T-helper 17 cell (primary cell): ENCODE measurements around the gene CCDC33. TPM values are rescaled to one million over a fixed set of nuclear protein-coding genes. Genes with fewer than 3 reads are reported as not detected.

Experiments
- ATAC-seq: fragments of 150-1000 bp; cut with Tn5 transposase; 2 replicates; pipeline ENCODE4 v1.10.0; 2021; ENCODE audit warnings: mild to moderate bottlenecking, moderate library complexity
- DNase-seq, 3 donors: peaks; one replicate each; pipeline versions ENCODE4 v3.0.0 to v3.0.0-alpha.2; 2020 to 2021
- H3K9me3 ChIP-seq: one replicate; pipeline ENCODE4 v1.7.0; 2013; ENCODE audit warnings: low read length, mild to moderate bottlenecking; ENCODE audit not compliant: control insufficient read depth, poor library complexity, severe bottlenecking
- H3K27ac Mint-ChIP-seq: one replicate; pipeline ENCODE4 v1.8.0; 2022; ENCODE audit warnings: mild to moderate bottlenecking, moderate library complexity, mixed read lengths
- H3K27me3 Mint-ChIP-seq: one replicate; pipeline ENCODE4 v1.8.0; 2022; ENCODE audit warnings: mixed read lengths
- H3K36me3 Mint-ChIP-seq: one replicate; pipeline ENCODE4 v1.8.0; 2022; ENCODE audit warnings: low read depth, mixed read lengths
- H3K4me1 Mint-ChIP-seq: one replicate; pipeline ENCODE4 v1.8.0; 2022; ENCODE audit warnings: mild to moderate bottlenecking, mixed read lengths
- H3K4me3 Mint-ChIP-seq: one replicate; pipeline ENCODE4 v1.8.0; 2022; ENCODE audit warnings: mild to moderate bottlenecking, moderate library complexity, mixed read lengths
- total RNA-seq, 4 donors: library from RNA in 2 of 4; stranded (reverse) in 2 of 4; gene quantifications; one replicate each; pipeline ENCODE4 v1.2.3 and lab custom pipeline; 2022 to 2026

CCDC33 gene
- total RNA-seq, 2 donors from 2014 or later: not detected

GRCh38 chr15:74244822-74245341, 8.8 kb downstream of the CCDC33 start:
- H3K9me3 ChIP-seq: no peaks in the 10 kb centered on the region
- DNase-seq: no peak
- peaks cover 69% of the 10 kb centered on the region for H3K27me3 Mint-ChIP-seq
- H3K4me1 Mint-ChIP-seq: peaks cover 9% of the 10 kb centered on the region
- peak overlapping the region; percentile 29 for H3K27ac Mint-ChIP-seq
- ATAC-seq: no peak
- H3K36me3 Mint-ChIP-seq: peaks cover 11% of the 10 kb centered on the region
- H3K4me3 Mint-ChIP-seq: no peak overlapping the region

- no peak for DNase-seq
- peaks cover 74% of the 10 kb centered on the region for H3K27me3 Mint-ChIP-seq
- H3K9me3 ChIP-seq: no peaks in the 10 kb centered on the region
- H3K36me3 Mint-ChIP-seq: peaks cover 11% of the 10 kb centered on the region
- H3K4me3 Mint-ChIP-seq: no peak overlapping the region
- H3K27ac Mint-ChIP-seq: no peak overlapping the region
- no peak for ATAC-seq
- H3K4me1 Mint-ChIP-seq: peaks cover 9% of the 10 kb centered on the region
Measured at GRCh38 chr15:74245342-74245931, 9.3 kb downstream of the CCDC33 start.

- no peaks in the 10 kb centered on the region for H3K9me3 ChIP-seq
- Mint-ChIP-seq H3K4me3 (no peak overlapping the region), H3K36me3 (peaks cover 2% of the 10 kb centered on the region), H3K27me3 (peaks cover 51% of the 10 kb centered on the region), H3K27ac (no peak overlapping the region), H3K4me1 (no peaks in the 10 kb centered on the region)
- no peak for DNase-seq
- no peak for ATAC-seq
Measured at GRCh38 chr15:74250266-74250665, 14.1 kb downstream of the CCDC33 start.

GRCh38 chr15:74251131-74251811, 15.1 kb downstream of the CCDC33 start:
- Mint-ChIP-seq H3K4me1 (no peaks in the 10 kb centered on the region), H3K27me3 (peaks cover 47% of the 10 kb centered on the region), H3K27ac (no peak overlapping the region), H3K4me3 (no peak overlapping the region), H3K36me3 (peaks cover 2% of the 10 kb centered on the region)
- no peak for DNase-seq
- H3K9me3 ChIP-seq: no peaks in the 10 kb centered on the region
- no peak for ATAC-seq

GRCh38 chr15:74252291-74252690, 16.2 kb downstream of the CCDC33 start:
- Mint-ChIP-seq H3K4me1 (no peaks in the 10 kb centered on the region), H3K27ac (no peak overlapping the region), H3K4me3 (no peak overlapping the region), H3K36me3 (peaks cover 2% of the 10 kb centered on the region), H3K27me3 (peaks cover 49% of the 10 kb centered on the region)
- ATAC-seq: no peak
- H3K9me3 ChIP-seq: no peaks in the 10 kb centered on the region
- DNase-seq: no peak

- ATAC-seq: no peak
- Mint-ChIP-seq H3K27ac (no peak overlapping the region), H3K27me3 (peaks cover 53% of the 10 kb centered on the region), H3K4me3 (no peak overlapping the region), H3K4me1 (no peaks in the 10 kb centered on the region), H3K36me3 (peaks cover 2% of the 10 kb centered on the region)
- no peaks in the 10 kb centered on the region for H3K9me3 ChIP-seq
- no peak for DNase-seq
Measured at GRCh38 chr15:74252721-74253120, 16.6 kb downstream of the CCDC33 start.

- Mint-ChIP-seq H3K4me3 (no peak overlapping the region), H3K36me3 (peaks cover 2% of the 10 kb centered on the region), H3K4me1 (no peaks in the 10 kb centered on the region), H3K27me3 (peaks cover 58% of the 10 kb centered on the region), H3K27ac (no peak overlapping the region)
- no peak for ATAC-seq
- H3K9me3 ChIP-seq: no peaks in the 10 kb centered on the region
- DNase-seq: no peak
Measured at GRCh38 chr15:74253211-74253921, 17.2 kb downstream of the CCDC33 start.

GRCh38 chr15:74257105-74257504, 21.0 kb downstream of the CCDC33 start:
- H3K4me3 Mint-ChIP-seq: no peak overlapping the region
- H3K9me3 ChIP-seq: no peaks in the 10 kb centered on the region
- peaks cover 2% of the 10 kb centered on the region for H3K36me3 Mint-ChIP-seq
- no peak overlapping the region for H3K27ac Mint-ChIP-seq
- no peak for DNase-seq
- H3K4me1 Mint-ChIP-seq: no peaks in the 10 kb centered on the region
- peaks cover 66% of the 10 kb centered on the region for H3K27me3 Mint-ChIP-seq
- no peak for ATAC-seq

- no peak overlapping the region for H3K27ac Mint-ChIP-seq
- no peak for ATAC-seq
- H3K4me1 Mint-ChIP-seq: no peaks in the 10 kb centered on the region
- H3K36me3 Mint-ChIP-seq: peaks cover 2% of the 10 kb centered on the region
- DNase-seq: no peak
- no peaks in the 10 kb centered on the region for H3K9me3 ChIP-seq
- no peak overlapping the region for H3K4me3 Mint-ChIP-seq
- H3K27me3 Mint-ChIP-seq: peaks cover 66% of the 10 kb centered on the region
Measured at GRCh38 chr15:74257623-74258022, 21.5 kb downstream of the CCDC33 start.

GRCh38 chr15:74258456-74259291, 22.5 kb downstream of the CCDC33 start:
- no peak for ATAC-seq
- no peaks in the 10 kb centered on the region for H3K9me3 ChIP-seq
- no peak overlapping the region for H3K27ac Mint-ChIP-seq
- no peaks in the 10 kb centered on the region for H3K4me1 Mint-ChIP-seq
- no peak for DNase-seq
- H3K27me3 Mint-ChIP-seq: peaks cover 66% of the 10 kb centered on the region
- H3K36me3 Mint-ChIP-seq: peaks cover 2% of the 10 kb centered on the region
- H3K4me3 Mint-ChIP-seq: no peak overlapping the region

- Mint-ChIP-seq H3K4me3 (no peak overlapping the region), H3K27me3 (peaks cover 65% of the 10 kb centered on the region), H3K27ac (no peak overlapping the region), H3K4me1 (no peaks in the 10 kb centered on the region), H3K36me3 (peaks cover 2% of the 10 kb centered on the region)
- no peak for ATAC-seq
- no peaks in the 10 kb centered on the region for H3K9me3 ChIP-seq
- no peak for DNase-seq
Measured at GRCh38 chr15:74259292-74259648, 23.1 kb downstream of the CCDC33 start.

- no peaks in the 10 kb centered on the region for H3K9me3 ChIP-seq
- H3K27me3 Mint-ChIP-seq: peaks cover 58% of the 10 kb centered on the region
- no peak overlapping the region for H3K4me3 Mint-ChIP-seq
- DNase-seq (no peak), ATAC-seq (no peak)
- H3K27ac Mint-ChIP-seq: no peak overlapping the region
- H3K36me3 Mint-ChIP-seq: peaks cover under 1% of the 10 kb centered on the region
- no peaks in the 10 kb centered on the region for H3K4me1 Mint-ChIP-seq
Measured at GRCh38 chr15:74259821-74260607, 23.9 kb downstream of the CCDC33 start.
